Hepatocyte (in vitro differentiated cells): ENCODE measurements around the gene PYROXD2. TPM values are rescaled to one million over a fixed set of nuclear protein-coding genes. Genes with fewer than 3 reads are reported as not detected.

ENCODE experiments used
- DNase-seq: peaks from one replicate; pipeline ENCODE4 v3.0.0-alpha.2; 2016; ENCODE audit warnings: low spot score
- H2AFZ ChIP-seq: fragments of 200-600 bp; sonication (generic); 2 replicates; pipeline ENCODE4 v1.6.0; 2016; ENCODE audit warnings: antibody characterized with exemption, mild to moderate bottlenecking
- H3K27ac ChIP-seq: fragments of 200-600 bp; sonication (generic); 2 replicates; pipeline ENCODE4 v1.5.1; 2016; ENCODE audit warnings: mild to moderate bottlenecking
- H3K27me3 ChIP-seq: fragments of 200-600 bp; sonication (generic); 2 replicates; pipeline ENCODE4 v1.6.1; 2016
- H3K36me3 ChIP-seq: fragments of 200-600 bp; sonication (generic); replicated peaks from 2 replicates; pipeline ENCODE4 v1.5.1; 2016; ENCODE audit warnings: low read depth; ENCODE audit not compliant: insufficient read depth
- H3K4me1 ChIP-seq: fragments of 200-600 bp; sonication (generic); 2 replicates; pipeline ENCODE4 v1.5.1; 2016; ENCODE audit warnings: mild to moderate bottlenecking, moderate library complexity; ENCODE audit not compliant: insufficient read depth
- H3K4me2 ChIP-seq: fragments of 200-600 bp; sonication (generic); 2 replicates; pipeline ENCODE4 v1.6.0; 2016
- H3K4me3 ChIP-seq: fragments of 200-600 bp; sonication (generic); 2 replicates; pipeline ENCODE4 v1.5.1; 2016; ENCODE audit warnings: mild to moderate bottlenecking
- H3K79me2 ChIP-seq: fragments of 200-600 bp; sonication (generic); 2 replicates; pipeline ENCODE4 v1.6.0; 2017; ENCODE audit warnings: mild to moderate bottlenecking
- H3K9me2 ChIP-seq: fragments of 200-600 bp; sonication (generic); replicated peaks from 2 replicates; pipeline ENCODE4 v1.6.0; 2017; ENCODE audit warnings: mild to moderate bottlenecking; ENCODE audit not compliant: insufficient read depth
- H3K9me3 ChIP-seq: fragments of 200-600 bp; sonication (generic); 2 replicates; pipeline ENCODE4 v1.5.1; 2016; ENCODE audit warnings: low read depth, mild to moderate bottlenecking
- H4K20me1 ChIP-seq: fragments of 200-600 bp; sonication (generic); 2 replicates; pipeline ENCODE4 v1.6.0; 2016; ENCODE audit warnings: mild to moderate bottlenecking; ENCODE audit not compliant: insufficient read depth, poor library complexity, severe bottlenecking
- CTCF ChIP-seq: fragments of 200-600 bp; sonication (generic); IDR thresholded peaks from 2 replicates; pipeline ENCODE4 v1.5.1; 2016; ENCODE audit warnings: antibody characterized with exemption, mild to moderate bottlenecking; ENCODE audit not compliant: poor library complexity
- EZH2 ChIP-seq: fragments of 200-600 bp; sonication (generic); IDR thresholded peaks from 2 replicates; pipeline ENCODE4 v1.6.1; 2016; ENCODE audit warnings: antibody characterized with exemption, mild to moderate bottlenecking, borderline replicate concordance
- EZH2phosphoT487 ChIP-seq: fragments of 200-600 bp; sonication (generic); IDR thresholded peaks from one replicate; pipeline ENCODE4 v1.6.1; 2018; ENCODE audit warnings: antibody characterized with exemption, mild to moderate bottlenecking, low read depth, moderate library complexity; ENCODE audit not compliant: unreplicated experiment, severe bottlenecking
- whole genome bisulfite sequencing: methylation state at CpG from one replicate; pipeline ENCODE4 v1.1.6; 2016; ENCODE audit warnings: low lambda C conversion rate; ENCODE audit errors: missing lambda C conversion rate; 5-methylcytosine and 5-hydroxymethylcytosine counted together
- polyA plus RNA-seq: library from polyadenylated mRNA; unstranded; fragments of >200 nt; fragmentation: Nextera tagmentation; extraction: Ambion mirVana; gene quantifications from 2 replicates; pipeline ENCODE4 v1.2.1, GENCODE V29; 2016
- total RNA-seq: library from RNA; depleted of rRNA; stranded (reverse); fragments of >200 nt; gene quantifications from 2 replicates; pipeline ENCODE4 v1.2.3, GENCODE V29; 2014

Gene PYROXD2
- total and polyA plus RNA-seq, 2 experiments from 2014 or later: 9.7 to 11.6 TPM

GRCh38 chr10:98407744-98408241 lies 7.2 kb downstream of the PYROXD2 start:
- H3K27me3 ChIP-seq: no peaks in the 10 kb centered on the region
- H3K4me3 ChIP-seq: no peak overlapping the region
- no peak overlapping the region for H2AFZ ChIP-seq
- no peaks in the 10 kb centered on the region for H4K20me1 ChIP-seq
- no peak for DNase-seq
- TF ChIP-seq CTCF (no peak), EZH2 (no peak), EZH2phosphoT487 (no peak)
- no peaks in the 10 kb centered on the region for H3K9me2 ChIP-seq
- no peak overlapping the region for H3K27ac ChIP-seq
- H3K79me2 ChIP-seq: no peaks in the 10 kb centered on the region
- no peak overlapping the region for H3K4me2 ChIP-seq
- H3K4me1 ChIP-seq: peaks cover 7% of the 10 kb centered on the region
- H3K9me3 ChIP-seq: no peaks in the 10 kb centered on the region
- H3K36me3 ChIP-seq: no peaks in the 10 kb centered on the region
- 93% methylated on average over 15 of the region's 18 CpGs for WGBS

- 94% methylated on average over 23 of the region's 23 CpGs for WGBS
- no peaks in the 10 kb centered on the region for H4K20me1 ChIP-seq
- H3K4me3 ChIP-seq: no peak overlapping the region
- no peaks in the 10 kb centered on the region for H3K9me2 ChIP-seq
- no peaks in the 10 kb centered on the region for H3K36me3 ChIP-seq
- no peak overlapping the region for H3K4me2 ChIP-seq
- TF ChIP-seq EZH2 (no peak), CTCF (no peak), EZH2phosphoT487 (no peak)
- H2AFZ ChIP-seq: no peak overlapping the region
- no peaks in the 10 kb centered on the region for H3K79me2 ChIP-seq
- no peaks in the 10 kb centered on the region for H3K27me3 ChIP-seq
- no peak overlapping the region for H3K27ac ChIP-seq
- no peaks in the 10 kb centered on the region for H3K9me3 ChIP-seq
- DNase-seq: no peak
- H3K4me1 ChIP-seq: peaks cover 7% of the 10 kb centered on the region
Observed at GRCh38 chr10:98407017-98407743, 7.8 kb downstream of the PYROXD2 start.

GRCh38 chr10:98405422-98405821 lies 9.6 kb downstream of the PYROXD2 start:
- Histone ChIP-seq H3K4me3 (no peak overlapping the region), H3K27ac (peak overlapping the region; percentile 27), H3K36me3 (no peaks in the 10 kb centered on the region), H2AFZ (no peak overlapping the region), H3K27me3 (no peaks in the 10 kb centered on the region), H3K4me2 (no peak overlapping the region), H3K9me2 (no peaks in the 10 kb centered on the region), H3K79me2 (no peaks in the 10 kb centered on the region), H4K20me1 (no peaks in the 10 kb centered on the region), H3K4me1 (peaks cover 7% of the 10 kb centered on the region), H3K9me3 (no peaks in the 10 kb centered on the region)
- TF ChIP-seq CTCF (no peak), EZH2 (no peak), EZH2phosphoT487 (no peak)
- no peak for DNase-seq
- WGBS: 94% methylated on average over 12 of the region's 12 CpGs
